Liver (tissue), 9 donors: ENCODE data around the gene KDM6A. TPM values are rescaled to one million over a fixed set of nuclear protein-coding genes. Genes with fewer than 3 reads are reported as not detected.

Source experiments
- DNase-seq: peaks from one replicate; pipeline ENCODE4 v3.0.0-alpha.2; 2017; ENCODE audit warnings: low spot score
- H3K27ac ChIP-seq, 2 donors: one replicate each; pipeline ENCODE4 v1.7.0; 2013; ENCODE audit warnings: inconsistent platforms in 2 of 2, low read length in 2 of 2, control low read depth in 1 of 2, low read depth in 1 of 2, mild to moderate bottlenecking in 1 of 2
- H3K27me3 ChIP-seq, 4 donors: one replicate each; pipeline versions ENCODE4 v1.6.1 to v1.7.0; 2013; ENCODE audit warnings: low read length in 3 of 4, inconsistent platforms in 1 of 4, mild to moderate bottlenecking in 1 of 4, moderate library complexity in 1 of 4; ENCODE audit not compliant: control insufficient read depth in 4 of 4, insufficient read depth in 4 of 4
- H3K36me3 ChIP-seq, 4 donors: one replicate each; pipeline versions ENCODE4 v1.6.1 to v1.7.0; 2013; ENCODE audit warnings: low read length in 3 of 4, mild to moderate bottlenecking in 3 of 4, low read depth in 1 of 4, moderate library complexity in 1 of 4; ENCODE audit not compliant: control insufficient read depth in 4 of 4, insufficient read depth in 3 of 4
- H3K4me1 ChIP-seq, 4 donors: one replicate each; pipeline versions ENCODE4 v1.6.1 to v1.7.0; 2013; ENCODE audit warnings: low read length in 3 of 4, mild to moderate bottlenecking in 3 of 4, moderate library complexity in 1 of 4; ENCODE audit not compliant: control insufficient read depth in 4 of 4, insufficient read depth in 4 of 4
- H3K4me3 ChIP-seq, 3 donors: one replicate each; pipeline versions ENCODE4 v1.6.1 to v1.7.0; 2013; ENCODE audit warnings: low read length in 3 of 3, control low read depth in 1 of 3, low read depth in 1 of 3, mild to moderate bottlenecking in 1 of 3
- H3K9ac ChIP-seq, 2 donors: one replicate each; pipeline ENCODE4 v1.7.0; 2013; ENCODE audit warnings: low read length in 2 of 2, mild to moderate bottlenecking in 2 of 2, moderate library complexity in 2 of 2, control low read depth in 1 of 2, low read depth in 1 of 2
- H3K9me3 ChIP-seq, 4 donors: one replicate each; pipeline versions ENCODE4 v1.6.1 to v1.7.0; 2013; ENCODE audit warnings: low read length in 3 of 4; ENCODE audit not compliant: control insufficient read depth in 4 of 4
- EGR1 ChIP-seq, 2 donors: IDR thresholded peaks; 2 replicates each; pipeline ENCODE4 v1.6.1; 2016 to 2018; ENCODE audit warnings: antibody characterized with exemption in 2 of 2, low read depth in 2 of 2
- FOXA1 ChIP-seq: IDR thresholded peaks from 2 replicates; pipeline ENCODE4 v1.6.1; 2016; ENCODE audit warnings: antibody characterized with exemption
- GABPA ChIP-seq, 2 donors: IDR thresholded peaks in 1 of 2; conservative IDR thresholded peaks in 1 of 2; 2 replicates each; pipeline ENCODE4 v1.6.1; 2016; ENCODE audit warnings: antibody characterized with exemption in 2 of 2, mild to moderate bottlenecking in 1 of 2, moderate library complexity in 1 of 2
- HNF4A ChIP-seq, 2 donors: conservative IDR thresholded peaks; 2 replicates each; pipeline ENCODE4 v1.6.1; 2016; ENCODE audit warnings: antibody characterized with exemption in 2 of 2, mild to moderate bottlenecking in 2 of 2
- HNF4G ChIP-seq: IDR thresholded peaks from 2 replicates; pipeline ENCODE4 v1.6.1; 2016; ENCODE audit warnings: antibody characterized with exemption
- MAX ChIP-seq: IDR thresholded peaks from 2 replicates; pipeline ENCODE4 v1.6.1; 2016; ENCODE audit warnings: antibody characterized with exemption
- NR2F2 ChIP-seq: IDR thresholded peaks from 2 replicates; pipeline ENCODE4 v1.6.1; 2016; ENCODE audit warnings: antibody characterized with exemption
- RAD21 ChIP-seq, 2 donors: IDR thresholded peaks; 2 replicates each; pipeline ENCODE4 v1.6.1; 2016; ENCODE audit warnings: antibody characterized with exemption in 2 of 2, mild to moderate bottlenecking in 2 of 2
- REST ChIP-seq: IDR thresholded peaks from 2 replicates; pipeline ENCODE4 v1.6.1; 2016; ENCODE audit warnings: antibody characterized with exemption, mild to moderate bottlenecking
- RXRA ChIP-seq, 2 donors: IDR thresholded peaks; 2 replicates each; pipeline ENCODE4 v1.6.1; 2017 to 2018; ENCODE audit warnings: antibody characterized with exemption in 2 of 2, mild to moderate bottlenecking in 1 of 2
- SP1 ChIP-seq: IDR thresholded peaks from 2 replicates; pipeline ENCODE4 v1.6.1; 2018; ENCODE audit warnings: antibody characterized with exemption, mild to moderate bottlenecking
- TAF1 ChIP-seq: conservative IDR thresholded peaks from 2 replicates; pipeline ENCODE4 v1.6.1; 2016; ENCODE audit warnings: antibody characterized with exemption, mild to moderate bottlenecking
- YY1 ChIP-seq: IDR thresholded peaks from 2 replicates; pipeline ENCODE4 v1.6.1; 2016; ENCODE audit warnings: antibody characterized with exemption, mild to moderate bottlenecking
- ZBTB33 ChIP-seq: IDR thresholded peaks from 2 replicates; pipeline ENCODE4 v1.6.1; 2016; ENCODE audit warnings: antibody characterized with exemption
- WGBS: extraction: QIAGEN DNeasy Blood & Tissue Kit; methylation state at CpG from one replicate; pipeline ENCODE4 v1.1.7; 2013; 5-methylcytosine and 5-hydroxymethylcytosine counted together
- polyA plus RNA-seq, 2 donors: library from polyadenylated mRNA; stranded (reverse) in 1 of 2; unstranded in 1 of 2; fragments of 200-250 nt in 1 of 2; fragments of >200 nt in 1 of 2; fragmentation: Nextera tagmentation in 1 of 2; extraction: Ambion mirVana in 1 of 2; gene quantifications; one replicate each; pipeline versions ENCODE4 v1.2.1 to v1.2.3, GENCODE V29; 2013 to 2015
- total RNA-seq, 2 donors: library from RNA; depleted of rRNA; stranded (reverse); fragments of >200 nt; gene quantifications; one replicate each; pipeline ENCODE4 v1.2.3, GENCODE V29; 2014
- TF ChIP-seq, protein P1 (sequence below): fragments of 150-350 bp; IDR thresholded peaks from 2 replicates; pipeline ENCODE4 v1.5.1; 2017; ENCODE audit warnings: improper control_type of control experiment, low read depth, low read length; ENCODE audit not compliant: missing input control
- TF ChIP-seq, protein P2 (sequence below): IDR thresholded peaks from 2 replicates; pipeline ENCODE4 v1.6.1; 2016; ENCODE audit warnings: antibody characterized with exemption
- donor health status: healthy.
- donor health status: healthy.
- donor health status: healthy.
- donor health status: healthy.
- donor health status: healthy.

Gene KDM6A
- total and polyA plus RNA-seq, 4 donors, result 5.3 to 30.2 (median 18.2) TPM

DNA sequence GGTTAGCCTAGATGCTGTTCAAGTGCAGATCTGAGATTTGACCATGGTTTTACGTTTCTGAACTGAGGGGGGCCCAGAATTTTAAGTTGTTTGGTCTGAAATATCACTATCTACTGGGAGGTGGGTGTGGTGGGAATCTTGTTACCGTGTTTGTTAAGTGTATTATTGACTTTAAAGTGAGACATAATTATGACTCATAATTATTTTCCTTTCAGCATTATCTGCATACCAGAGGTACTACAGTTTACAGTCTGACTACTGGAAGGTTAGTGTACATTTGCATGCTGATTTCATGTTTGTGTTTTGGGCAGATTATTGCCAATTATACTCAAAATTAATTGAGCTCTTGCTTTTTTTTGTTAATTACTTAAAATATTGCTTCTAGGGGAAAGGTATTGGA is 101.5 kb downstream of the KDM6A start:
- peaks cover 0 to 3% (median 0%) of the 10 kb centered on the region in 4 donors for H3K4me1 ChIP-seq
- DNase-seq, result no peak
- peaks cover 0 to 5% (median 3%) of the 10 kb centered on the region in 4 donors for H3K36me3 ChIP-seq
- 47% methylated on average over 2 of the region's 2 CpGs for WGBS
- no peaks in the 10 kb centered on the region for H3K27me3 ChIP-seq
- peaks cover 0 to 5% (median 3%) of the 10 kb centered on the region in 4 donors for H3K9me3 ChIP-seq
- no peak overlapping the region for H3K27ac ChIP-seq
- TF ChIP-seq YY1, result no peak
- TF ChIP-seq FOXA1, result no peak
- no peak for TF ChIP-seq MAX
- no peak for TF ChIP-seq RXRA (IDR thresholded peaks at IDR 0.05)
- TF ChIP-seq TAF1, result no peak
- no peak for TF ChIP-seq HNF4G
- TF ChIP-seq RAD21 (IDR thresholded peaks at IDR 0.05), result no peak
- TF ChIP-seq REST, result no peak
- TF ChIP-seq, protein P1, sequence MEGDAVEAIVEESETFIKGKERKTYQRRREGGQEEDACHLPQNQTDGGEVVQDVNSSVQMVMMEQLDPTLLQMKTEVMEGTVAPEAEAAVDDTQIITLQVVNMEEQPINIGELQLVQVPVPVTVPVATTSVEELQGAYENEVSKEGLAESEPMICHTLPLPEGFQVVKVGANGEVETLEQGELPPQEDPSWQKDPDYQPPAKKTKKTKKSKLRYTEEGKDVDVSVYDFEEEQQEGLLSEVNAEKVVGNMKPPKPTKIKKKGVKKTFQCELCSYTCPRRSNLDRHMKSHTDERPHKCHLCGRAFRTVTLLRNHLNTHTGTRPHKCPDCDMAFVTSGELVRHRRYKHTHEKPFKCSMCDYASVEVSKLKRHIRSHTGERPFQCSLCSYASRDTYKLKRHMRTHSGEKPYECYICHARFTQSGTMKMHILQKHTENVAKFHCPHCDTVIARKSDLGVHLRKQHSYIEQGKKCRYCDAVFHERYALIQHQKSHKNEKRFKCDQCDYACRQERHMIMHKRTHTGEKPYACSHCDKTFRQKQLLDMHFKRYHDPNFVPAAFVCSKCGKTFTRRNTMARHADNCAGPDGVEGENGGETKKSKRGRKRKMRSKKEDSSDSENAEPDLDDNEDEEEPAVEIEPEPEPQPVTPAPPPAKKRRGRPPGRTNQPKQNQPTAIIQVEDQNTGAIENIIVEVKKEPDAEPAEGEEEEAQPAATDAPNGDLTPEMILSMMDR, result no peak
- no peak for TF ChIP-seq ZBTB33
- TF ChIP-seq HNF4A (conservative IDR thresholded peaks at IDR 0.05), result no peak
- TF ChIP-seq SP1, result no peak
- TF ChIP-seq EGR1 (IDR thresholded peaks at IDR 0.05; ENCODE audit: low read depth in 2 of 2), result no peak
- TF ChIP-seq GABPA (IDR thresholded peaks at IDR 0.05 in 1 of 2, conservative IDR thresholded peaks at IDR 0.05 in 1 of 2), result no peak
- TF ChIP-seq NR2F2, result no peak
- TF ChIP-seq, protein P2, sequence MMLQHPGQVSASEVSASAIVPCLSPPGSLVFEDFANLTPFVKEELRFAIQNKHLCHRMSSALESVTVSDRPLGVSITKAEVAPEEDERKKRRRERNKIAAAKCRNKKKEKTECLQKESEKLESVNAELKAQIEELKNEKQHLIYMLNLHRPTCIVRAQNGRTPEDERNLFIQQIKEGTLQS, result no peak
- H3K4me3 ChIP-seq, result no peak overlapping the region
- no peak overlapping the region for H3K9ac ChIP-seq
